GM21381 (cell line): Measurements from ENCODE around the gene CALU.

Experiments used
- ATAC-seq: cut with Tn5 transposase; IDR thresholded peaks from one replicate; pipeline ENCODE4 v1.9.1; 2021; ENCODE audit warnings: mild to moderate bottlenecking, moderate library complexity; ENCODE audit not compliant: unreplicated experiment

Gene CALU

GRCh38 chr7:128807191-128807590 is 68.0 kb downstream of the CALU start:
- no peak for ATAC-seq

- ATAC-seq: no peak
These were observed 70.2 kb downstream of the CALU start for GRCh38 chr7:128809363-128809762.

- no peak for ATAC-seq
These were observed 71.3 kb downstream of the CALU start for GRCh38 chr7:128810473-128810872.

- ATAC-seq: no peak
These were observed 71.8 kb downstream of the CALU start for GRCh38 chr7:128810997-128811396.

GRCh38 chr7:128811631-128812430 is 72.7 kb downstream of the CALU start:
- no peak for ATAC-seq

- ATAC-seq: no peak
These were observed 73.5 kb downstream of the CALU start for GRCh38 chr7:128812514-128813168.

GRCh38 chr7:128814499-128814898 is 75.3 kb downstream of the CALU start:
- ATAC-seq: no peak

GRCh38 chr7:128815289-128815942 is 76.3 kb downstream of the CALU start:
- ATAC-seq: no peak

- no peak for ATAC-seq
These were observed 79.5 kb downstream of the CALU start for GRCh38 chr7:128818694-128819093.
